T-helper 1 cell treated with Interleukin-12 subunit alpha and Interleukin-12 subunit beta and Interleukin-4 antibody, amounts not matched to agents 30 μg/mL and 1 μg/mL, for 36 hours (primary cell): ENCODE measurements around the gene TRIOBP.
A peak's percentile ranks its signal among the peaks of the same experiment; 100 is the strongest.

Experiments
- H3K27ac Mint-ChIP-seq: one replicate; pipeline ENCODE4 v1.8.0; 2021; ENCODE audit warnings: mild to moderate bottlenecking, mixed read lengths
- H3K27me3 Mint-ChIP-seq: one replicate; pipeline ENCODE4 v1.8.0; 2021; ENCODE audit warnings: low read depth, mixed read lengths
- H3K36me3 Mint-ChIP-seq: one replicate; pipeline ENCODE4 v1.8.0; 2021; ENCODE audit warnings: low read depth, mixed read lengths
- H3K4me1 Mint-ChIP-seq: one replicate; pipeline ENCODE4 v1.8.0; 2021; ENCODE audit warnings: low read depth, mixed read lengths
- H3K4me3 Mint-ChIP-seq: one replicate; pipeline ENCODE4 v1.8.0; 2021; ENCODE audit warnings: mild to moderate bottlenecking, moderate library complexity, mixed read lengths
- H3K9me3 Mint-ChIP-seq: one replicate; pipeline ENCODE4 v1.8.0; 2021; ENCODE audit warnings: mixed read lengths

TRIOBP gene

DNA sequence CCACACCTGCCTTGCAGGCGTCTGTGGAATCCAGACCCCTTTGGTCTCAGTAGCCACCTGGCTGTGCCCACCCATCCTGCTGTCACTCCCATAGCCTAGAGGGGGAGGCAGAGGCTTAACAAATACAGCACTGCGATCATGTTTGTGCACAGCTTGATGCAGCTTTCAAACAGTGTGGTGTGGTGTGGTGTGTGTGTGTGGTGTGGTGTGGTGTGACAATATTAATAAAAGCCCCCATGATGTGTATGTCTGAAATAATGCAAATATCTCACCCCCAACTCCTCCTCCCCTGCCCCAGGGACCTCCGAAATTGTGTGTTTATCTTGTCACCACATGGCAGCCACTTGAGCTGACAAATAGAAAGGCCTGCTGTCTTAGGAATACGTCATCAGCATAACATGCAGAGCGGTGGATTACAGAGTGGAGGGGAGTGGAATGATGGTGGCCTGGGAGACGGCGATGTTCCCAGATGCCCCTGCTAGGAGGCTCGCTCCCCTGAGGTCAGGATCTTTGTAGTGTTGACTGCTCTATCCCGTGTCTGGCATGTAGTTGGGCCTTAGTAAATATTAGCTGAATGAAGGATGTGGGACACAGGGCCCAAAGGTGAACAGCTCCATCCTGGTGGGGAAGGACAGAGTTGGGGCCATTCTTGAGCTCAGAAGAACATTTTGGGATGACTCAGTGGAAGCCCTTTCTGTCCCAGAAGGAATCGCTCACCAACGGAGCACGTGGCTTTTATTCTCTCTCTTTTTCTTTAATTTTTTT lies 35.5 kb upstream of the TRIOBP start:
- Mint-ChIP-seq H3K27me3 (no peaks in the 10 kb centered on the region), H3K36me3 (peaks cover 8% of the 10 kb centered on the region), H3K27ac (peak overlapping the region; percentile 14), H3K4me1 (peaks cover 31% of the 10 kb centered on the region), H3K4me3 (peak overlapping the region; percentile 56), H3K9me3 (no peaks in the 10 kb centered on the region)

GRCh38 chr22:37662039-37662438 lies 34.8 kb upstream of the TRIOBP start:
- no peak overlapping the region for H3K4me3 Mint-ChIP-seq

DNA sequence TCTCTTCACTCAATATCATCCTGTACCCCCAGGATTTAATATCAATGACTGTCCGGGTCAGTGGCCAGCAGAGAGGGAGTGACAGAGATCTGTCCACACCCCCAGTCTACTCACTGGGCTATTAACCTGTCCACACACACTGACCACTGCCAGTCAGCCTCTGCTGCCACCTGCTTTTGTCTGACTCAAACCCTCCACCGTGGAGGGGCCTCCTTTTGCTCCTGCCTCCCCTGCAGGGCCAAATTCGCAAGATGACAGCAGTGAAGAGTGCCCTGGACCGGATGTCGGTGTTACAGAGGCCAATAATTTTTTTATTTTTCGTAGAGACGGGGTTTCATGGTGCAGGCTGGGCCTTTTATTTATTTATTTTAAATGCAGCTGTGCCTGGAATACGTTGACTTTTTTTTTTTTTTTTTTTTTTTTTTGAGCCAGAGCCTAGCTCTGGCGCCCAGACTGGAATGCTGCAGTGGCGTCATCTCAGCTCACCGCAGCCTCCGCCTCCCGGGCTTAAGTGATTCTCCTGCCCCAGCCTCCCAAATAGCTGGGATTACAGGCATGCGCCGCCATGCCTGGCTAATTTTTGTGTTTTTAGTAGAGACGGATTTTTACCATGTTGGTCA lies 33.2 kb upstream of the TRIOBP start:
- Mint-ChIP-seq H3K4me3 (no peak overlapping the region), H3K9me3 (no peaks in the 10 kb centered on the region), H3K36me3 (peaks cover 12% of the 10 kb centered on the region), H3K4me1 (peaks cover 28% of the 10 kb centered on the region), H3K27me3 (no peaks in the 10 kb centered on the region), H3K27ac (no peak overlapping the region)

More at GRCh38 chr22:37662039-37662438, 34.8 kb upstream of the TRIOBP start:
- Mint-ChIP-seq H3K4me1 (peaks cover 35% of the 10 kb centered on the region), H3K36me3 (peaks cover 12% of the 10 kb centered on the region), H3K27ac (no peak overlapping the region), H3K27me3 (no peaks in the 10 kb centered on the region), H3K9me3 (no peaks in the 10 kb centered on the region)

DNA sequence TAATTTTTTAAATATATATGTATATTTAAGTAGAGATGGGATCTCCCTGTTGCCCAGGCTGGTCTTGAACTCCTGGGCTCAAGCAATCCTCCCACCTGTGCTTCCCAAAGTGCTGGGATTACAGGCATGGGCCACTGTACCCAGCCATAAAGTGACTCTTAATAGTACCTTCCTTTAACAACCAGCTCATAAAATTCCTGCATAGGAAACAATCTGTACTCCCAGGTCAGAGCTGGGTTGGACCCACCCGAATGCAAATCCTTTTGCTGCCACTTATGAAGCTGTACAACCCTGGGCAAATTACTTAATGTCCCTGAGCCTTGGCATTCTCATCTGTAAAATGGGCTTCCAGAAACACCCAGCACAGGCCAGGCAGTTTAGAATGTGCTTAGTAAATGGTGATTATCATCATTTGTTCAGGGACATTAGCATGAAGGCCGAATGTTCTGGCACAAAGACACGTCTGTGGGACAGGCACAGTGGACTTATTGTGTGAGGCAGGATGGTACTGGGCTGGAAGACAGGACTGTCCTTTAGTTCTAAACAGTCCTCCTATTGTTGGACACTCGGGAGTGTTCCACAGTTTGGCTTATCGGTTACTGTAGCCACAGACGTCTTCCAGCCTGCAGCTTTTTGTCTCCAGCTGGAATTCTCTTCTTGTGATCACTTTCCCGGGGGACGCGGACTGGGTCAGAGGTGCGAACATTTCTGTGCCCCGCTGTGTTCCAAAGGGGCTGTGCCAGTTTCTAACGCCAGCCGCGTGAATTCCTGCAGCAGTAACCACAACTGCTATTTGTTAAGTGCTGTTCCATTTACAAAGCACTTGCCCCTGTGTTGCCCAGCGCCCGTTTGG lies 32.4 kb upstream of the TRIOBP start:
- H3K27me3 Mint-ChIP-seq = no peaks in the 10 kb centered on the region
- H3K4me3 Mint-ChIP-seq = no peak overlapping the region
- peaks cover 26% of the 10 kb centered on the region for H3K4me1 Mint-ChIP-seq
- H3K27ac Mint-ChIP-seq = no peak overlapping the region
- H3K36me3 Mint-ChIP-seq = peaks cover 12% of the 10 kb centered on the region
- no peaks in the 10 kb centered on the region for H3K9me3 Mint-ChIP-seq

GRCh38 chr22:37665487-37665886 lies 31.4 kb upstream of the TRIOBP start:
- Mint-ChIP-seq H3K9me3 (no peaks in the 10 kb centered on the region), H3K27ac (no peak overlapping the region), H3K27me3 (no peaks in the 10 kb centered on the region), H3K4me1 (peaks cover 16% of the 10 kb centered on the region), H3K4me3 (no peak overlapping the region), H3K36me3 (peaks cover 12% of the 10 kb centered on the region)

GRCh38 chr22:37669586-37669985 lies 27.3 kb upstream of the TRIOBP start:
- no peaks in the 10 kb centered on the region for H3K9me3 Mint-ChIP-seq
- no peaks in the 10 kb centered on the region for H3K27me3 Mint-ChIP-seq
- peaks cover 11% of the 10 kb centered on the region for H3K36me3 Mint-ChIP-seq
- H3K4me3 Mint-ChIP-seq = no peak overlapping the region
- H3K4me1 Mint-ChIP-seq = peaks cover 19% of the 10 kb centered on the region
- no peak overlapping the region for H3K27ac Mint-ChIP-seq

DNA sequence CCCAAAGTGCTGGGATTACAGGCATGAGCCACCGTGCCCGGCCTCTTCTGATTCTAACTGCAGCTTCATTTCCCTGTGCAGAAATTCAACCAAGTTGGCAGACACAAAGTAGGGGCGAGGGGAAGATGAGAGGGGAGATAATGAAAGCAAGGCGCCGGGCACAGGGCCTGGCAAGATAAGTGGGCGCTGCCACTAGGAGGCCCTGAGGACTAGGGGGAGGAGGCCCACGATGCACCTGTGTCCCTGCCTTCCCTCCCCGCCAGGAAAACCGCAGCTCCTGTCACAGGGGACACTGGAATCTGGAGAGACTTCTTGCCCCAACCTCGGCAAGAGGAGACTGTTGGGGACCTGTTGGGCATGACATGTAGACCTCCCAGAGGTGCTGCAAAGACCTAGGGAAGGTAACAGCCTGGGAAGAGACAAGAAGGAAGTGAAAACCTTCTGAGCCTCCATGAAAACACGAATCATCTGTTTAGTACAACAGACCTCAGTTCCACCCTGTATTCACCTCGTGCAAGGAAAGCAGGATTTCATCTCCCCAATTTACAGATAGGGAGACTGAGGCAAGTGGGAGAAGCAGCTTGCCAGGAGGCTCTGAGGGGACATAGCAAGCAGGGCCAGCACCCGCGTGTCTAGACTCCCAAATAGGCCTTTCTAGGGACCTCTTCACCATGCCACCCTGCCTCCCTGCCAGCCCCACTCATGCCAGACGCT lies 24.5 kb upstream of the TRIOBP start:
- peak overlapping the region; percentile 31 for H3K27ac Mint-ChIP-seq
- peaks cover 27% of the 10 kb centered on the region for H3K4me1 Mint-ChIP-seq
- H3K4me3 Mint-ChIP-seq = no peak overlapping the region
- H3K36me3 Mint-ChIP-seq = peaks cover 9% of the 10 kb centered on the region
- H3K9me3 Mint-ChIP-seq = no peaks in the 10 kb centered on the region
- no peaks in the 10 kb centered on the region for H3K27me3 Mint-ChIP-seq

- Mint-ChIP-seq H3K36me3 (peaks cover 11% of the 10 kb centered on the region), H3K4me1 (peaks cover 30% of the 10 kb centered on the region), H3K27ac (no peak overlapping the region), H3K9me3 (no peaks in the 10 kb centered on the region), H3K27me3 (no peaks in the 10 kb centered on the region), H3K4me3 (no peak overlapping the region)
Observed at GRCh38 chr22:37672920-37673455, 23.9 kb upstream of the TRIOBP start.

GRCh38 chr22:37674248-37674647 lies 22.6 kb upstream of the TRIOBP start:
- Mint-ChIP-seq H3K4me3 (peak overlapping the region; percentile 56), H3K4me1 (peaks cover 32% of the 10 kb centered on the region), H3K27ac (peak overlapping the region; percentile 41), H3K9me3 (no peaks in the 10 kb centered on the region), H3K36me3 (peaks cover 12% of the 10 kb centered on the region), H3K27me3 (no peaks in the 10 kb centered on the region)

- Mint-ChIP-seq H3K27ac (peak within 1 kb of the TSS; percentile 99), H3K9me3 (no peaks in the 10 kb centered on the region), H3K4me1 (peaks cover 36% of the 10 kb centered on the region), H3K36me3 (peaks cover 19% of the 10 kb centered on the region), H3K4me3 (peak within 1 kb of the TSS; percentile 93), H3K27me3 (no peaks in the 10 kb centered on the region)
Observed at GRCh38 chr22:37674951-37675929, 21.6 kb upstream of the TRIOBP start, which contains the start of gene LGALS1. Gene LGALS1 (plus strand): TSS chr22:37675636. CDS start chr22:37675703, 67 bp downstream.

DNA sequence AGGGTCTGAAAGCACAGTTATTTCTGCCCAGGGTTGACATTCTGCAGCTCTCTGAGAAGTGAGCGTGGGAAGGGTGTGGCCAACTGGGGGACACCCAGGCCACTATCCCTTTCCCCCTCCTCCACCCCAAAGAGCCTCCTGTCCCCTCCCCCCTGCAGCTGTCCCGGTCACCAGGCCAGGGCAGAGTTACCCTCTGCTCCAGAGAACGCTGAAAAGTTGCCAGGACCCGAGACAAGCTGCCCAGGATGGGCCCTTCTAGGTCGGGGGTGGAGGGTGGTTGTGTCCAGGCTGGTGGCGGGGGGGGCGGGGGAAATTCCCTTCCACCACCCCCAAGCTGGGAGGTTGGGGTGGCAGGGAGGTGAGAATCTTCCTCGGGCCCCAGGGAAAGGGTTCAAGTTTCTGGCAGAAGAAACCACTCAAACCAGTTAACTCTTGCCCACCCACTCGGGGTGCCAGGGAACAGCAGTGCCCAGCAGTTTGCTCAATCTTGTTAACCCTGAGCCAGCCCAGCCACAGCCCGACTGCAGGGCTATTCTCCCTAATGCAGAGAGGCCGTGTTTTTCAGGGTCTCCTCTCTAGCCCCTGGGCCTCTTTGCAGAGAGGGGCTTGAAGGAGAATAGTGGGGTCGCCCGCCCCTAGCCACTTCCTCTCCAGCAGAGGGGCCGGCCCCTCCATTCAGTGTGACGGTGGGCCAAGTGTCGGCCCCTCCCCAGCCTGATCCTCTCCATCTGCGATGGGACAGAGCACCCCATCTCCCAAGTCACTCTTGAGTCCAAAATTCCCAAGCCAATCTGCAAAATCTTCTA lies 20.7 kb upstream of the TRIOBP start:
- Mint-ChIP-seq H3K36me3 (peaks cover 19% of the 10 kb centered on the region), H3K9me3 (no peaks in the 10 kb centered on the region), H3K4me3 (peak overlapping the region; percentile 93), H3K27me3 (no peaks in the 10 kb centered on the region), H3K4me1 (peaks cover 38% of the 10 kb centered on the region), H3K27ac (peak overlapping the region; percentile 99)

- Mint-ChIP-seq H3K27ac (peak overlapping the region; percentile 99), H3K4me3 (peak overlapping the region; percentile 93), H3K9me3 (no peaks in the 10 kb centered on the region), H3K27me3 (no peaks in the 10 kb centered on the region), H3K36me3 (peaks cover 19% of the 10 kb centered on the region), H3K4me1 (peaks cover 43% of the 10 kb centered on the region)
Observed at GRCh38 chr22:37676736-37677492, 19.9 kb upstream of the TRIOBP start.
